ENCODE measurements around the gene RIMBP3C.

GRCh38 chr22:21568347-21569075 is 17.2 kb upstream of the RIMBP3C start:
- no peak for TF ChIP-seq CTCF (IDR thresholded peaks at IDR 0.05)
- no peak for TF ChIP-seq POLR2A (IDR thresholded peaks at IDR 0.05)
- no peak for TF ChIP-seq EP300 (IDR thresholded peaks at IDR 0.05)
